ENCODE measurements around the gene RNF144A.

RNF144A gene

DNA sequence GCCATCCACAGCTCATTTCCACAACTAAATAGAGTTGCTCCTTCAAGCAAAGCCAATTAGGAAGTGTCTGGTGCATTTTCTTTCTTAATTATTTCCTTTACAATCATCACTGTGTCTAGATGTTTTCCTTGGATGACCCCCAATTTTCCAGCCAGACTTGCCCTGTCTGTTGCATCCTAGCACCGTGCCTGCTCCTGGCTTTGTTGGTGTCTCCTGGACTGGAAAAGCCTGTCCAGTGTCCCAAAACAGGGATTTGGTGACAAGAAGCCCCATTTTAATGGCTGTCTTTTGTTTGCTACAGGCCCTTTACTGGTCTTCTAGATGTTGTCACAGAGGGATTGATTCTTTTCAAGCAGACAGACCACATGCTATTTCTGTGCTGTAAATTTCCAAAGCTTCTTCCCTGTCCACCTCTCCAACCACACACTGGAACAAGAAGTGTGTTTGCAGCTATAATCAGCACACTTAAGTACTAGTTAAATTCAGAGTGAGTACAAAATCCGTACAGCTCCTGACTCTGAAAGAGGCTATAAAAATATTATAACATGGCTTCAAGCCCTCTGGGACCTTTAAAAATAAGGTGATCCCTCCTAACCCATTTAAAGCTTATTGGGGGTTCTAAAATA lies 38.4 kb downstream of the RNF144A start:
- TF ChIP-seq, protein P1, sequence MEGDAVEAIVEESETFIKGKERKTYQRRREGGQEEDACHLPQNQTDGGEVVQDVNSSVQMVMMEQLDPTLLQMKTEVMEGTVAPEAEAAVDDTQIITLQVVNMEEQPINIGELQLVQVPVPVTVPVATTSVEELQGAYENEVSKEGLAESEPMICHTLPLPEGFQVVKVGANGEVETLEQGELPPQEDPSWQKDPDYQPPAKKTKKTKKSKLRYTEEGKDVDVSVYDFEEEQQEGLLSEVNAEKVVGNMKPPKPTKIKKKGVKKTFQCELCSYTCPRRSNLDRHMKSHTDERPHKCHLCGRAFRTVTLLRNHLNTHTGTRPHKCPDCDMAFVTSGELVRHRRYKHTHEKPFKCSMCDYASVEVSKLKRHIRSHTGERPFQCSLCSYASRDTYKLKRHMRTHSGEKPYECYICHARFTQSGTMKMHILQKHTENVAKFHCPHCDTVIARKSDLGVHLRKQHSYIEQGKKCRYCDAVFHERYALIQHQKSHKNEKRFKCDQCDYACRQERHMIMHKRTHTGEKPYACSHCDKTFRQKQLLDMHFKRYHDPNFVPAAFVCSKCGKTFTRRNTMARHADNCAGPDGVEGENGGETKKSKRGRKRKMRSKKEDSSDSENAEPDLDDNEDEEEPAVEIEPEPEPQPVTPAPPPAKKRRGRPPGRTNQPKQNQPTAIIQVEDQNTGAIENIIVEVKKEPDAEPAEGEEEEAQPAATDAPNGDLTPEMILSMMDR (conservative IDR thresholded peaks at IDR 0.05; ENCODE audit: low read depth, low read length), result no peak
- DNase-seq (ENCODE audit: low read depth), result no peak
- H3K4me3 ChIP-seq (ENCODE audit: low read length), result no peak overlapping the region

DNA sequence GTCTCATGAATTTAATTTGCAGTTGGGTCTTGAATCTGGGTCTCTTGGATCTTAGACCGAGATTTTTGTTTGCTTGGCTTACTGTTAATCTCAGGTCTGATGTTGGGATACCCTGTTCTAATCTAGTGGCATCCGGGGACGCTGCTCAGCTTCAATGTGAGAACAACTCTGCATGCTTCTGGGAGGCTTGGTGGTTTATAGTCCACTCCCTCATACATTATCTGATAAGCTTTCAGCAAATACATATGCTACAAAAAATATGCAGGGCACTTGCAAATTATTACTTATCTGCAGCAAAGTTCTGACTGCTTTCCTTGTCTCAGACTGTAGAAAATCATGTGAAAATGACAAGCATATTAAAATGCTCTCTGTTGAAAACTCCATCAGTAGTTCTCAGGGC lies 39.4 kb downstream of the RNF144A start:
- DNase-seq (ENCODE audit: low read depth), result no peak
- H3K4me3 ChIP-seq (ENCODE audit: low read length), result no peak overlapping the region
- TF ChIP-seq, protein P1 (conservative IDR thresholded peaks at IDR 0.05; ENCODE audit: low read depth, low read length), result no peak

DNA sequence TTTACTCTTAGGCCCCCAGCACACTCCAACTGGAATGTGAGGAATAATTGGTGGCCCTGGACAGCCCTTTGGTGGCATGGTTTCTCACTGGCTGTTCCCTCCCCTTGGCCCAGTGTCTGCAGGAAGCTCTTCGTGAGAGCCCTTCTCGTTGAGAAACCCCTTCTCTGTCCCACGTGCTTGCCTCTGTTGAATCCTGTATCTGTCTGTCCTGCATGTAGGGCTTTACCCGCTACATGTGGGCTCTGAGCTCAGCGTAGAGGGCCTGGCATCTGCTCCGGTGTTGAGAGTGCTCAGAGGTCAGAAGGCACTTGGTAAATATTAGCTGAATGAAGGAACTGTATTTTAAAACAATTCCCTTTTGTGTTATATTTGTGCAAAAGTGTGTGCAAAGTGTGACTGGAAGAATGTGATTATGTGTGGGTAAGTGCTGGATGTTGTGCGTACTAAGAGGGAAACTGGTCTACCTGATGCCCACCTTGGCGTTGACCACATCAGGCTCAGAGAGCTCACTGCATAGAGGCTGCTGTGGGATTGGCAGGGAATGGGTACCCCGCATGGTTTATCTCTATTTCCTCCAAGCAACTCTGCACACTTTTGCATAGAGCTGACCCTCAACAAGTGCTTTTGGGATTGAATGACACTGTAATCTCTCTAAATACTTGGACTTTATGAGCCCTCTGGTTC lies 40.0 kb downstream of the RNF144A start:
- no peak overlapping the region for H3K4me3 ChIP-seq (ENCODE audit: low read length)
- no peak for DNase-seq (ENCODE audit: low read depth)
- TF ChIP-seq, protein P1 (conservative IDR thresholded peaks at IDR 0.05; ENCODE audit: low read depth, low read length), result no peak

DNA sequence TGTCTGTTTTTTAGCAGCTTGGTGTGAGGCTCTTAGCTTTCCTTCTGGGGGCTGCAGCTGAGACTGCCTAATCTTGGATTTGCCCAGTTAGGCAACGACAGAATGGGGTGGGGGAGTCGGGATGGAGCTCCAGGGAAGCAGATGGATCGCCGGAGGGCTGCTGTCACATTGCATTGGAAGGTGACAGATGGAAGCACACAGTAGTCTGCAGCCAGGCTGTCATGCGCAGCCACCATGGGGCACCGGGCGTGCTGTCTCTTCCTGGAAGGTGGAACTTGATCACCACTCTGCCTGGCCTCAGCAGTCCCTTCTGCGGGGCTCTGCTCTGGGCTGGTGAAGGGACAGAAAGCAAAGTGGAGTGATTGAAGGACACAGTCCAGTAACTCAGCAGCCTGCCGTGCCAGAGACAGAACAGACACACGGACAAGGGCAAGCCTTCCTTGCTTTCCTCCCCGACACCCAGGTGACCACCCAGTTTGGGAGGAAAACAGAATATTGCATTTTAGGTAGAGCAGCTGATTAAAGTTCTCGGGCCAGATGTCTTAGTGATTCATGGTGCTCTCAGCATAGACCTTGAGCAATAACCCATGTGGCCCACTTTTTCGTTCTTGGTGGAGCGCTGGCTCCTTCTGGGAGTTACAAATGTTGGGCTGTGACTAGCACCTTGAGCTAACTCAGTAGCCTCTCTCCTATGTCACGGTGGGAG lies 40.9 kb downstream of the RNF144A start:
- H3K4me3 ChIP-seq (ENCODE audit: low read length), result no peak overlapping the region
- TF ChIP-seq, protein P1 (conservative IDR thresholded peaks at IDR 0.05; ENCODE audit: low read depth, low read length), result no peak
- DNase-seq (ENCODE audit: low read depth), result no peak

DNA sequence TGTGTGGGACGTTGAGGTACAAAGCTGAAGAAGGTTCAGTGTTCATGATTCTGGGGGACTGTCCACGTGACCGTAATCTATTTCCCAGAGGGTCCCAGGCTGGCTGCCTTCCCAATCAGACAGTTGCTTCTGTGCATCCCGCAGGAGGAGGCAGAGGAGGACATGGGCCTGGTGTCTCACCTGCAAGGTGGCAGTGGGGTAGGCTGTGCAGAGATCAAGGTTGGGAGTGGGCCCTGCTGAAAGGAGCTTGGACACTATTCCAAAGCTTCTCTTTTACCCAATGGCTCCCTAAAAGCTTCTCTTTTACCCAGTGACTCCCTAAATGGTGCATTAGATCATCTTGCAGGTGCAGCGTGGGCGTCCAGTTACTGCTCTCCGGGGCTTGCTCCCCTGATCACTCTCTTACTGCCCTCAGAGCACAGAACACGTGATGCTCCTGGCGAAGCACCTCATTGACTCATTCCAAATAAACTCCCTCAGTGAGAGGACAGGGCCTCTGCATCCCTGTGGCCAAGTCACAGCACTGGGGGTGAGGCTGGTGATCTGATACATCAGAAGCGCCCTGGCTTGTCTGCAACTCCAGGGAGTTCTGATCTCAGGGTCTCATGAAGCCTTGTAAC lies 41.5 kb downstream of the RNF144A start:
- no peak overlapping the region for H3K4me3 ChIP-seq (ENCODE audit: low read length)
- TF ChIP-seq, protein P1 (conservative IDR thresholded peaks at IDR 0.05; ENCODE audit: low read depth, low read length), result no peak
- DNase-seq (ENCODE audit: low read depth), result no peak

DNA sequence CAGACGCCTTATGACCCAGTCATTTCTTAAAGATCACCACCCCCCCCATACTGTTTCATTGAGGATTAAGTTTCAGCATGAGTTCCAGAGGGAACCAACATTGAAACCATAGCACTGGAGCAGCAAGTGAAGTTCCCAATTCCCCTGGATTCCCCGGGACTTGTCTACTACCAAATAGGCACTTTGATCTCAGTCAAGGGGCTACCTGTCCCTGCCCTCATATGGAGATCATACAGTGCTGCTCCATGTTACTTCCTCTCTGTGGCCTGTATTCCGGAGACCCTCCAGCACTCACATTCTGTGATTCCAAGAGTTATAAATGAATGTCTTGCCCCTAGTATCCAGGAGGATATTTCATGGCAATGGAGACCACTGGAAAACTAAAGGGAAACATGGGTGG lies 42.5 kb downstream of the RNF144A start:
- no peak for DNase-seq (ENCODE audit: low read depth)
- TF ChIP-seq, protein P1 (conservative IDR thresholded peaks at IDR 0.05; ENCODE audit: low read depth, low read length), result no peak
- H3K4me3 ChIP-seq (ENCODE audit: low read length), result no peak overlapping the region
